Fibroblast of villous mesenchyme (primary cell): Measurements from ENCODE around the gene CST9L. TPM values are rescaled to one million over a fixed set of nuclear protein-coding genes. Genes with fewer than 3 reads are reported as not detected.

Experiments
- DNase-seq: peaks from one replicate; pipeline ENCODE4 v3.0.0-alpha.2; 2010; ENCODE audit warnings: low read depth
- H3K4me3 ChIP-seq: 2 replicates; pipeline ENCODE4 v1.5.1; 2011; ENCODE audit warnings: low read depth, mild to moderate bottlenecking, low read length
- CTCF ChIP-seq: IDR thresholded peaks from 2 replicates; pipeline ENCODE4 v1.5.1; 2012; ENCODE audit warnings: low read depth, mild to moderate bottlenecking, low read length; ENCODE audit not compliant: insufficient read depth
- total RNA-seq: library from RNA; depleted of rRNA; stranded (reverse); fragments of >200 nt; gene quantifications from 2 replicates; pipeline ENCODE4 v1.2.3, GENCODE V29; 2012

Gene CST9L
- total RNA-seq, 1 donor: not detected

DNA sequence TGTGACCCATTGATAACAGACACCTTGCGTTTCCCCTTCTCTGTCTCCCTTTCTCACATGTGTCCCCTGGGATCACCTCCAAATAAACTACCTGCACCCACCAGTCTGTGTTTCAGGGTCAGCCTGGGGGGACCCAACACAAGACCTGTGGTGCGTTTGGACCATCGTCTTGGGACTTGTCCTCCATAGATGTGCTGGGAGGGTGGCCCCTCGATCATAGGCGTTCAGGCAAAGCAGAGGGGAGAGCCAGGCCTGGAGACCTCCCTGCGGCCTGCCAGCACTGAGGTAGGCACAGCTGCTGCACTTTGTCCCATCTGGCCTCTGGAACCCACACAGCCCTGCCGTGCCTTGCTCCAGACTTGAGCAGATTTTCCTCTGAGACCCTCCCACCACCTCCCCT lies 19.3 kb upstream of the CST9L start:
- DNase-seq: no peak
- no peak overlapping the region for H3K4me3 ChIP-seq
- TF ChIP-seq CTCF: no peak

GRCh38 chr20:23586735-23587525 lies 18.6 kb upstream of the CST9L start:
- H3K4me3 ChIP-seq: no peak overlapping the region
- TF ChIP-seq CTCF: no peak
- DNase-seq: no peak

DNA sequence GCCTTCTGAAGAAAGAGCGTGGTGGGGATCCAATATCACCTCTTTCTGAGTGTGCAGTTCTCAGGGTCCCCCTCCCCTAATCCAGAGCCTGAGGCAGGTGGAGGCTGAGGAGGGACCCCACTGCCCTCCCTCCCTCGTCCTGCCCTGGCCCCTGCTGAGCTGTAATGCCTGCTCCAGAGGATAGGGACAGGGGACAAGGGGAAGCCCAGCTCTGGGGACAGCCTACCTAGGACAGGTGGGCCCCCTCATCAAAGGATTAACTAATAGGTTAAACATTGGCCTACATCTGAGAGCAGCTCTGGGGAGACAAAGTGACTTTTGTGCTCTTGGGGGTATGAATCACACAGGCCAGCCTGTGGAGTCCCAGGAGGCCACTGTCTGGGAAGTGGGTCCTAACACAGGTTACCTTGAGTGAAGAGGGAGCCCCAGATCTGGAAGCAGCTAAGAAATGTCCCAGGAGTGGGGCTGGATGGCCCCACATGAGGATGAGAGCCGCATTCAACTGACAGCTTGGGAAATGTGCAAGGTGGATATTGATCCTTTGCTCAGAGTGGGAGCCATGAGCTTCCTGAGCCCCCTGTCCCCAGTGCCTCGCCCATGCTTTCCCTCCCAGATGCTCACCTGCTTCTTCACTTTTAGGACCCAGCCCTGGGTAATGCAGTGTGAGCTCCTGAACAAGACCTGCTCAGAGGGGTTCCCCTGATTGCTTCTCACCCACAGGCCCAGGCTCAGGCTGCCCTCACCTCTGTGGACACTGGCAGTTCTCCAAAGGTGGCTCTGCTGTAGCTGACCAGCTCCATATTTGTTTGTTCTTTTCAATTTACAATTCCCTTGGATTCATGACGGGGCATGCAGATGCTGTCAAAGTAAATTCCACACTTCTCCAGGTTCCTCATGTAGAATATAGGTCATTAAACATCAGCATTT lies 17.8 kb upstream of the CST9L start:
- no peak for TF ChIP-seq CTCF
- no peak for DNase-seq
- H3K4me3 ChIP-seq: no peak overlapping the region

GRCh38 chr20:23585449-23585807 lies 17.1 kb upstream of the CST9L start:
- DNase-seq: no peak
- TF ChIP-seq CTCF: no peak
- no peak overlapping the region for H3K4me3 ChIP-seq

DNA sequence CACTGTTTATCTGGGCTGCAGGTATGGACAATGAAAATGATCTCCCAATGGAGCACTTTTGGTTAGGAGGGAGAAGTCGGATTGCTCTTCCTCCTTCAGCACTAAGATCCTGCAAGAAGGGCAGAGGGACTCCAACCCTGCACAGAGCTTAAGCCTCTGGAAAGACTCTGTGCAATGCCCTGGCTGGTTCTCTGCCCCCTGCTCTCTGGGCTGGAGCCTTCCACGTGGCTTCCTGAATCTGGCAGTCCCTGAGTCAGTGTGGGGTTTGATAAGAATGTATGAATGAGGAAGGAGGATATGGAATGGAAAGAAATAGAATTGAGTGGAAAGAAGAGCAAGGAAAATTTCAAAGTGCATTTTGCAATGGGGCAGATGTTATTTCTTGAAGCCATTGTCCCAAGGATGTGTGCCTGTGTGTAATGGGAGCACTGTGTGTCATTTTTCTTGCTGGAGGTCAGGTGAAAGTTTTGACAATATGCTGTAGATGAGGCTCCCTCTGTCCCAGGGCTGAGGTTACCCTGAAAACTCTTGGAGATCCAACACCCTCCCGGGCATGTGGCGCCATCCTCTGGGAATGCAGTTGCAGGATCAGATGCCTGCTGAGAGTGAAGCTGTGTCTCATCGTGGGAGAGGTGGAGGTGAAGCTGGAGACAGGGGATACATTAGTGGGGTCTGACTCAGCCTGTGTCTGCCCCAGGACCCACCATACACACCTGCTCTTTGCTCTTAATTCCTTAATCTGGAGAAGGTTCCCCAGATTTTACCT lies 16.3 kb upstream of the CST9L start:
- TF ChIP-seq CTCF: no peak
- no peak for DNase-seq
- H3K4me3 ChIP-seq: no peak overlapping the region

GRCh38 chr20:23583526-23583925 lies 15.2 kb upstream of the CST9L start:
- TF ChIP-seq CTCF: no peak
- DNase-seq: no peak
- no peak overlapping the region for H3K4me3 ChIP-seq
